ENCODE data around the gene SORCS3.

- TF ChIP-seq CTCF (conservative IDR thresholded peaks at IDR 0.05) (no peak), EZH2 (IDR thresholded peaks at IDR 0.05; ENCODE audit: low read depth) (no peak)
Measured at GRCh38 chr10:105029286-105029685, 388.2 kb downstream of the SORCS3 start.
